ENCODE results near the gene SH3PXD2A. TPM values are rescaled to one million over a fixed set of nuclear protein-coding genes. Genes with fewer than 3 reads are reported as not detected.

SH3PXD2A gene
- total and polyA plus RNA-seq, 2 experiments from 2014 or later: 1.8 to 5.0 TPM

GRCh38 chr10:103666087-103666761 is 189.2 kb downstream of the SH3PXD2A start:
- H3K27ac ChIP-seq (ENCODE audit: low read depth): no peak overlapping the region
- H3K4me3 ChIP-seq: no peak overlapping the region
- H2AFZ ChIP-seq: no peak overlapping the region
- peaks cover 20% of the 10 kb centered on the region for H3K4me1 Mint-ChIP-seq
- H3K36me3 Mint-ChIP-seq (ENCODE audit: low read depth): no peaks in the 10 kb centered on the region; the same call in 2 of the 3 replicates
- H4K20me1 ChIP-seq (replicated peaks; ENCODE audit: insufficient read depth): no peaks in the 10 kb centered on the region
- DNase-seq (ENCODE audit: low spot score) (peak; percentile 71), ATAC-seq (no peak; the same call in 2 of the 3 replicates)
- no peak overlapping the region for H3K27ac Mint-ChIP-seq
- no peaks in the 10 kb centered on the region for H3K36me3 ChIP-seq (ENCODE audit: insufficient read depth)
- peaks cover 8% of the 10 kb centered on the region; the same call in 1 of the 2 replicates for H3K4me1 ChIP-seq (ENCODE audit: insufficient read depth)
- no peaks in the 10 kb centered on the region for H3K79me2 ChIP-seq (replicated peaks; ENCODE audit: insufficient read depth)
- H3K4me3 Mint-ChIP-seq: no peak overlapping the region
- H3K9me3 Mint-ChIP-seq: no peaks in the 10 kb centered on the region
- peaks cover 2% of the 10 kb centered on the region for H3K27me3 Mint-ChIP-seq (ENCODE audit: insufficient read depth, low read depth, poor library complexity)
- no peak overlapping the region for H3K4me2 ChIP-seq
- H3K27me3 ChIP-seq (ENCODE audit: insufficient read depth): no peaks in the 10 kb centered on the region
- TF ChIP-seq ZNF114 (CRISPR knock-in tag; IDR thresholded peaks at IDR 0.05): no peak
- TF ChIP-seq ZNF331 (CRISPR knock-in tag; IDR thresholded peaks at IDR 0.05; ENCODE audit: low read depth): no peak
- TF ChIP-seq CREB1 (CRISPR knock-in tag; IDR thresholded peaks at IDR 0.05; ENCODE audit: low read depth): no peak
- TF ChIP-seq CTCF (conservative IDR thresholded peaks at IDR 0.05; ENCODE audit: low read depth in 2 of 2): peak; percentile 64 to 80
- no peaks in the 10 kb centered on the region for H3F3A ChIP-seq (replicated peaks; ENCODE audit: low read depth)
- H3K9me2 ChIP-seq (ENCODE audit: insufficient read depth): no peaks in the 10 kb centered on the region

GRCh38 chr10:103665162-103665889 is 190.1 kb downstream of the SH3PXD2A start:
- ATAC-seq: no peak
- Histone ChIP-seq H3K36me3 (ENCODE audit: insufficient read depth) (no peaks in the 10 kb centered on the region), H3K27ac (ENCODE audit: low read depth) (no peak overlapping the region), H4K20me1 (replicated peaks; ENCODE audit: insufficient read depth) (no peaks in the 10 kb centered on the region), H3K4me3 (no peak overlapping the region), H3K27me3 (ENCODE audit: insufficient read depth) (no peaks in the 10 kb centered on the region), H3K4me2 (no peak overlapping the region), H3K4me1 (ENCODE audit: insufficient read depth) (peaks cover 8% of the 10 kb centered on the region; the same call in 1 of the 2 replicates), H3K79me2 (replicated peaks; ENCODE audit: insufficient read depth) (no peaks in the 10 kb centered on the region), H3F3A (replicated peaks; ENCODE audit: low read depth) (no peaks in the 10 kb centered on the region), H3K9me2 (ENCODE audit: insufficient read depth) (no peaks in the 10 kb centered on the region), H2AFZ (no peak overlapping the region)
- Mint-ChIP-seq H3K27me3 (ENCODE audit: insufficient read depth, low read depth, poor library complexity) (peaks cover 2% of the 10 kb centered on the region), H3K4me1 (peaks cover 25% of the 10 kb centered on the region), H3K27ac (no peak overlapping the region), H3K9me3 (no peaks in the 10 kb centered on the region), H3K4me3 (no peak overlapping the region), H3K36me3 (ENCODE audit: low read depth) (no peaks in the 10 kb centered on the region; the same call in 2 of the 3 replicates)
- DNase-seq (ENCODE audit: low spot score): no peak
- TF ChIP-seq EZH2 (IDR thresholded peaks at IDR 0.05; ENCODE audit: low read depth, unreplicated experiment) (no peak), STAT1 (IDR thresholded peaks at IDR 0.05; ENCODE audit: unreplicated experiment) (no peak), CREB1 (CRISPR knock-in tag; IDR thresholded peaks at IDR 0.05; ENCODE audit: low read depth) (no peak), ETS1 (IDR thresholded peaks at IDR 0.05) (no peak), ZNF331 (CRISPR knock-in tag; IDR thresholded peaks at IDR 0.05; ENCODE audit: low read depth) (no peak), EZH2phosphoT487 (IDR thresholded peaks at IDR 0.05; ENCODE audit: unreplicated experiment) (no peak), REST (IDR thresholded peaks at IDR 0.05; ENCODE audit: unreplicated experiment) (no peak), NANOG (IDR thresholded peaks at IDR 0.05; ENCODE audit: borderline replicate concordance) (no peak), CTCF (conservative IDR thresholded peaks at IDR 0.05; ENCODE audit: low read depth in 2 of 2) (no peak), ZNF114 (CRISPR knock-in tag; IDR thresholded peaks at IDR 0.05) (no peak), POLR2AphosphoS5 (IDR thresholded peaks at IDR 0.05; ENCODE audit: low read depth) (no peak), JUNB (IDR thresholded peaks at IDR 0.05; ENCODE audit: unreplicated experiment) (no peak)
